Measurements from ENCODE around the gene SLC22A23.

SLC22A23 gene

DNA sequence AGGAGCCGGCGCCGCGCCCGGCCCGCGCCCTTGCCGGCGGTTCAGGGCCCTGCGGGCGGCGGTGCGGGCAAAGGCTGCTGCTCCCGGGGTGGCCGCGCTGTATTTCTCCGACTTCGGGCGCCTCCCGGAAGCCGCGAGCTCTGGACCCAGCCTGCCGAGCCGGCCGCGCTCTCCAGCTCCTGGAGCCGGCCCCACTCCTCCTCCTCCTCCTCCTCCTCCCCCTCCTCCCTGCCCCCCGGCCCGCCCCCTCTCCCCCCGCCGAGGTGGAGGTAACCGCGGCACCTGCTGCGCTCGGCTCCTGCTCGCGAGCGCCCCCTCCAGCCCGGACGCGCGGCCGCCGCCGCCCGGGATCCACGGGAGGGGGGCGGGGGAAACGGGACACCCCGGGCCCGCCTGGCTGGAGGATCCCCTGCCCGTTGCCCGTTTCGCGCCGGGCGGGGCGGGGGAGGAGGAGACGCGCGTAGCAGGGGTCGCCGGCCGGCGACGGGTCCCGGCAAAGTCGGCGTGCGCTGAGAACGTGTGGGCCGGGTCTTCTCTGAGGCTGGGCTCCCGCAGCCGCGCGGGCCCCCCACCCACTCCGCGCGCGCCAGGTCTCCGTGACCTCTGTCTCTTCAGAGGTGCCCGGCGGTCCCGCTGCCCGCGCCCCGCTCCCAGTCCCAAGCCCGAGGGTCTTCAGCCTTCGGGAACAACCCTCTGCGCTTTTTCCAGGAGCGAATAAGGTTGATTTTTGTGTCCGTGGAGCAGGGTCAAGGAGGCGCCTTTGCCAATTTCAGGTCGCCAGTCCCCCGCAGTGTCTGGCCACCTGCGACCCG is at the start of gene SLC22A23 (continued):
- TF ChIP-seq, protein P1, sequence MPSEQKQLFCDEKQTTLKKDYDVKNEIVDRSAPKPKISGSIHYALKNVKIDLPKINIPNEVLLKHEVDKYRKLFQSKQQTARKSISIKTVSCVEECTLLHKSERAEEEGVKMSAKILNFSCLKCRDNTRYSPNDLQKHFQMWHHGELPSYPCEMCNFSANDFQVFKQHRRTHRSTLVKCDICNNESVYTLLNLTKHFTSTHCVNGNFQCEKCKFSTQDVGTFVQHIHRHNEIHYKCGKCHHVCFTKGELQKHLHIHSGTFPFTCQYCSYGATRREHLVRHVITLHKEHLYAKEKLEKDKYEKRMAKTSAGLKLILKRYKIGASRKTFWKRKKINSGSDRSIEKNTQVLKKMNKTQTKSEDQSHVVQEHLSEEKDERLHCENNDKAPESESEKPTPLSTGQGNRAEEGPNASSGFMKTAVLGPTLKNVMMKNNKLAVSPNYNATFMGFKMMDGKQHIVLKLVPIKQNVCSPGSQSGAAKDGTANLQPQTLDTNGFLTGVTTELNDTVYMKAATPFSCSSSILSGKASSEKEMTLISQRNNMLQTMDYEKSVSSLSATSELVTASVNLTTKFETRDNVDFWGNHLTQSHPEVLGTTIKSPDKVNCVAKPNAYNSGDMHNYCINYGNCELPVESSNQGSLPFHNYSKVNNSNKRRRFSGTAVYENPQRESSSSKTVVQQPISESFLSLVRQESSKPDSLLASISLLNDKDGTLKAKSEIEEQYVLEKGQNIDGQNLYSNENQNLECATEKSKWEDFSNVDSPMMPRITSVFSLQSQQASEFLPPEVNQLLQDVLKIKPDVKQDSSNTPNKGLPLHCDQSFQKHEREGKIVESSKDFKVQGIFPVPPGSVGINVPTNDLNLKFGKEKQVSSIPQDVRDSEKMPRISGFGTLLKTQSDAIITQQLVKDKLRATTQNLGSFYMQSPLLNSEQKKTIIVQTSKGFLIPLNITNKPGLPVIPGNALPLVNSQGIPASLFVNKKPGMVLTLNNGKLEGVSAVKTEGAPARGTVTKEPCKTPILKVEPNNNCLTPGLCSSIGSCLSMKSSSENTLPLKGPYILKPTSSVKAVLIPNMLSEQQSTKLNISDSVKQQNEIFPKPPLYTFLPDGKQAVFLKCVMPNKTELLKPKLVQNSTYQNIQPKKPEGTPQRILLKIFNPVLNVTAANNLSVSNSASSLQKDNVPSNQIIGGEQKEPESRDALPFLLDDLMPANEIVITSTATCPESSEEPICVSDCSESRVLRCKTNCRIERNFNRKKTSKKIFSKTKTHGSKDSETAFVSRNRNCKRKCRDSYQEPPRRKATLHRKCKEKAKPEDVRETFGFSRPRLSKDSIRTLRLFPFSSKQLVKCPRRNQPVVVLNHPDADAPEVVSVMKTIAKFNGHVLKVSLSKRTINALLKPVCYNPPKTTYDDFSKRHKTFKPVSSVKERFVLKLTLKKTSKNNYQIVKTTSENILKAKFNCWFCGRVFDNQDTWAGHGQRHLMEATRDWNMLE (tag by site-specific recombination; conservative IDR thresholded peaks at IDR 0.05; ENCODE audit: low read depth), result no peak
- TF ChIP-seq, protein P2, sequence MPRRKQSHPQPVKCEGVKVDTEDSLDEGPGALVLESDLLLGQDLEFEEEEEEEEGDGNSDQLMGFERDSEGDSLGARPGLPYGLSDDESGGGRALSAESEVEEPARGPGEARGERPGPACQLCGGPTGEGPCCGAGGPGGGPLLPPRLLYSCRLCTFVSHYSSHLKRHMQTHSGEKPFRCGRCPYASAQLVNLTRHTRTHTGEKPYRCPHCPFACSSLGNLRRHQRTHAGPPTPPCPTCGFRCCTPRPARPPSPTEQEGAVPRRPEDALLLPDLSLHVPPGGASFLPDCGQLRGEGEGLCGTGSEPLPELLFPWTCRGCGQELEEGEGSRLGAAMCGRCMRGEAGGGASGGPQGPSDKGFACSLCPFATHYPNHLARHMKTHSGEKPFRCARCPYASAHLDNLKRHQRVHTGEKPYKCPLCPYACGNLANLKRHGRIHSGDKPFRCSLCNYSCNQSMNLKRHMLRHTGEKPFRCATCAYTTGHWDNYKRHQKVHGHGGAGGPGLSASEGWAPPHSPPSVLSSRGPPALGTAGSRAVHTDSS (tag by site-specific recombination; IDR thresholded peaks at IDR 0.05), result peak; percentile 81
- TF ChIP-seq GLI2 (tag by site-specific recombination; IDR thresholded peaks at IDR 0.05; ENCODE audit: borderline replicate concordance, low read depth) (no peak), KLF9 (tag by site-specific recombination; IDR thresholded peaks at IDR 0.05; ENCODE audit: low read depth) (no peak), ZNF433 (tag by site-specific recombination; IDR thresholded peaks at IDR 0.05; ENCODE audit: low read depth) (no peak), ZNF350 (tag by site-specific recombination; IDR thresholded peaks at IDR 0.05) (no peak), HOXC10 (CRISPR knock-in tag; IDR thresholded peaks at IDR 0.05) (no peak), ZBTB1 (tag by site-specific recombination; IDR thresholded peaks at IDR 0.05) (no peak), HOXA7 (CRISPR knock-in tag; IDR thresholded peaks at IDR 0.05; ENCODE audit: borderline replicate concordance) (no peak), ZNF121 (tag by site-specific recombination; IDR thresholded peaks at IDR 0.05) (no peak), ZNF214 (tag by site-specific recombination; IDR thresholded peaks at IDR 0.05; ENCODE audit: borderline replicate concordance) (no peak), MZF1 (tag by site-specific recombination; IDR thresholded peaks at IDR 0.05; ENCODE audit: borderline replicate concordance) (0 out of 2 replicates have a peak, but pooled peaks have one; percentile 10), ZNF558 (tag by site-specific recombination; IDR thresholded peaks at IDR 0.05) (no peak), YY1 (tag by site-specific recombination; IDR thresholded peaks at IDR 0.05) (no peak), ZNF266 (tag by site-specific recombination; IDR thresholded peaks at IDR 0.05; ENCODE audit: low read depth) (no peak), ZXDB (tag by site-specific recombination; IDR thresholded peaks at IDR 0.05) (no peak), ZNF2 (tag by site-specific recombination; IDR thresholded peaks at IDR 0.05) (no peak), FEZF1 (tag by site-specific recombination; IDR thresholded peaks at IDR 0.05) (no peak), ZNF548 (tag by site-specific recombination; IDR thresholded peaks at IDR 0.05) (no peak), ZNF341 (tag by site-specific recombination; IDR thresholded peaks at IDR 0.05; ENCODE audit: low read depth) (no peak)
- TF ChIP-seq, protein P3, sequence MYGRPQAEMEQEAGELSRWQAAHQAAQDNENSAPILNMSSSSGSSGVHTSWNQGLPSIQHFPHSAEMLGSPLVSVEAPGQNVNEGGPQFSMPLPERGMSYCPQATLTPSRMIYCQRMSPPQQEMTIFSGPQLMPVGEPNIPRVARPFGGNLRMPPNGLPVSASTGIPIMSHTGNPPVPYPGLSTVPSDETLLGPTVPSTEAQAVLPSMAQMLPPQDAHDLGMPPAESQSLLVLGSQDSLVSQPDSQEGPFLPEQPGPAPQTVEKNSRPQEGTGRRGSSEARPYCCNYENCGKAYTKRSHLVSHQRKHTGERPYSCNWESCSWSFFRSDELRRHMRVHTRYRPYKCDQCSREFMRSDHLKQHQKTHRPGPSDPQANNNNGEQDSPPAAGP (tag by site-specific recombination; IDR thresholded peaks at IDR 0.05), result no peak; the same call in 1 of the 2 replicates
- TF ChIP-seq, protein P4, sequence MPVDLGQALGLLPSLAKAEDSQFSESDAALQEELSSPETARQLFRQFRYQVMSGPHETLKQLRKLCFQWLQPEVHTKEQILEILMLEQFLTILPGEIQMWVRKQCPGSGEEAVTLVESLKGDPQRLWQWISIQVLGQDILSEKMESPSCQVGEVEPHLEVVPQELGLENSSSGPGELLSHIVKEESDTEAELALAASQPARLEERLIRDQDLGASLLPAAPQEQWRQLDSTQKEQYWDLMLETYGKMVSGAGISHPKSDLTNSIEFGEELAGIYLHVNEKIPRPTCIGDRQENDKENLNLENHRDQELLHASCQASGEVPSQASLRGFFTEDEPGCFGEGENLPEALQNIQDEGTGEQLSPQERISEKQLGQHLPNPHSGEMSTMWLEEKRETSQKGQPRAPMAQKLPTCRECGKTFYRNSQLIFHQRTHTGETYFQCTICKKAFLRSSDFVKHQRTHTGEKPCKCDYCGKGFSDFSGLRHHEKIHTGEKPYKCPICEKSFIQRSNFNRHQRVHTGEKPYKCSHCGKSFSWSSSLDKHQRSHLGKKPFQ (tag by site-specific recombination; IDR thresholded peaks at IDR 0.05), result no peak
- TF ChIP-seq, protein P5, sequence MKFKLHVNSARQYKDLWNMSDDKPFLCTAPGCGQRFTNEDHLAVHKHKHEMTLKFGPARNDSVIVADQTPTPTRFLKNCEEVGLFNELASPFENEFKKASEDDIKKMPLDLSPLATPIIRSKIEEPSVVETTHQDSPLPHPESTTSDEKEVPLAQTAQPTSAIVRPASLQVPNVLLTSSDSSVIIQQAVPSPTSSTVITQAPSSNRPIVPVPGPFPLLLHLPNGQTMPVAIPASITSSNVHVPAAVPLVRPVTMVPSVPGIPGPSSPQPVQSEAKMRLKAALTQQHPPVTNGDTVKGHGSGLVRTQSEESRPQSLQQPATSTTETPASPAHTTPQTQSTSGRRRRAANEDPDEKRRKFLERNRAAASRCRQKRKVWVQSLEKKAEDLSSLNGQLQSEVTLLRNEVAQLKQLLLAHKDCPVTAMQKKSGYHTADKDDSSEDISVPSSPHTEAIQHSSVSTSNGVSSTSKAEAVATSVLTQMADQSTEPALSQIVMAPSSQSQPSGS (tag by site-specific recombination; IDR thresholded peaks at IDR 0.05; ENCODE audit: low read depth), result no peak
- TF ChIP-seq, protein P6, sequence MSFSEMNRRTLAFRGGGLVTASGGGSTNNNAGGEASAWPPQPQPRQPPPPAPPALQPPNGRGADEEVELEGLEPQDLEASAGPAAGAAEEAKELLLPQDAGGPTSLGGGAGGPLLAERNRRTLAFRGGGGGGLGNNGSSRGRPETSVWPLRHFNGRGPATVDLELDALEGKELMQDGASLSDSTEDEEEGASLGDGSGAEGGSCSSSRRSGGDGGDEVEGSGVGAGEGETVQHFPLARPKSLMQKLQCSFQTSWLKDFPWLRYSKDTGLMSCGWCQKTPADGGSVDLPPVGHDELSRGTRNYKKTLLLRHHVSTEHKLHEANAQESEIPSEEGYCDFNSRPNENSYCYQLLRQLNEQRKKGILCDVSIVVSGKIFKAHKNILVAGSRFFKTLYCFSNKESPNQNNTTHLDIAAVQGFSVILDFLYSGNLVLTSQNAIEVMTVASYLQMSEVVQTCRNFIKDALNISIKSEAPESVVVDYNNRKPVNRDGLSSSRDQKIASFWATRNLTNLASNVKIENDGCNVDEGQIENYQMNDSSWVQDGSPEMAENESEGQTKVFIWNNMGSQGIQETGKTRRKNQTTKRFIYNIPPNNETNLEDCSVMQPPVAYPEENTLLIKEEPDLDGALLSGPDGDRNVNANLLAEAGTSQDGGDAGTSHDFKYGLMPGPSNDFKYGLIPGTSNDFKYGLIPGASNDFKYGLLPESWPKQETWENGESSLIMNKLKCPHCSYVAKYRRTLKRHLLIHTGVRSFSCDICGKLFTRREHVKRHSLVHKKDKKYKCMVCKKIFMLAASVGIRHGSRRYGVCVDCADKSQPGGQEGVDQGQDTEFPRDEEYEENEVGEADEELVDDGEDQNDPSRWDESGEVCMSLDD (tag by site-specific recombination; IDR thresholded peaks at IDR 0.05), result peak; percentile 59
- TF ChIP-seq, protein P7, sequence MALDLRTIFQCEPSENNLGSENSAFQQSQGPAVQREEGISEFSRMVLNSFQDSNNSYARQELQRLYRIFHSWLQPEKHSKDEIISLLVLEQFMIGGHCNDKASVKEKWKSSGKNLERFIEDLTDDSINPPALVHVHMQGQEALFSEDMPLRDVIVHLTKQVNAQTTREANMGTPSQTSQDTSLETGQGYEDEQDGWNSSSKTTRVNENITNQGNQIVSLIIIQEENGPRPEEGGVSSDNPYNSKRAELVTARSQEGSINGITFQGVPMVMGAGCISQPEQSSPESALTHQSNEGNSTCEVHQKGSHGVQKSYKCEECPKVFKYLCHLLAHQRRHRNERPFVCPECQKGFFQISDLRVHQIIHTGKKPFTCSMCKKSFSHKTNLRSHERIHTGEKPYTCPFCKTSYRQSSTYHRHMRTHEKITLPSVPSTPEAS (tag by site-specific recombination; IDR thresholded peaks at IDR 0.05), result no peak
